H9 (cell line): ENCODE measurements around the gene PROK1. TPM values are rescaled to one million over a fixed set of nuclear protein-coding genes. Genes with fewer than 3 reads are reported as not detected.
"Not testable (repeated sequence)": the region's sequence is repeated elsewhere in the genome, so short reads cannot be mapped to it uniquely, and the experiment has no call there.

Experiments
- DNase-seq: peaks from one replicate; pipeline ENCODE4 v3.0.0-alpha.2; 2017
- H2AFZ ChIP-seq: one replicate; pipeline ENCODE4 v1.6.1; 2013; ENCODE audit warnings: mild to moderate bottlenecking, low read length, control low read depth, moderate library complexity
- H2AK5ac ChIP-seq: 2 replicates; pipeline ENCODE4 v1.6.1; 2013; ENCODE audit warnings: low read length, control low read depth, mixed read lengths; ENCODE audit not compliant: insufficient read length
- H2BK120ac ChIP-seq: one replicate; pipeline ENCODE4 v1.6.1; 2013; ENCODE audit warnings: low read depth, mild to moderate bottlenecking, low read length, control low read depth, inconsistent platforms; ENCODE audit not compliant: poor library complexity, severe bottlenecking
- H2BK12ac ChIP-seq: 2 replicates; pipeline ENCODE4 v1.6.1; 2013; ENCODE audit warnings: low read length, control low read depth, mixed read lengths, low read depth; ENCODE audit not compliant: insufficient read length
- H2BK15ac ChIP-seq: 2 replicates; pipeline ENCODE4 v1.6.1; 2013; ENCODE audit warnings: low read depth, low read length, control low read depth
- H2BK20ac ChIP-seq: one replicate; pipeline ENCODE4 v1.6.1; 2013; ENCODE audit warnings: low read depth, mild to moderate bottlenecking, low read length, control low read depth, inconsistent platforms; ENCODE audit not compliant: poor library complexity, severe bottlenecking
- H2BK5ac ChIP-seq: 2 replicates; pipeline ENCODE4 v1.6.1; 2013; ENCODE audit warnings: low read length, control low read depth, mixed read lengths; ENCODE audit not compliant: insufficient read length
- H3K14ac ChIP-seq: 2 replicates; pipeline ENCODE4 v1.6.1; 2013; ENCODE audit warnings: low read length, control low read depth; ENCODE audit not compliant: insufficient read depth
- H3K18ac ChIP-seq: 2 replicates; pipeline ENCODE4 v1.6.1; 2013; ENCODE audit warnings: low read depth, mild to moderate bottlenecking, mixed read lengths, low read length, control low read depth; ENCODE audit not compliant: insufficient read length
- H3K23ac ChIP-seq: 2 replicates; pipeline ENCODE4 v1.6.1; 2013; ENCODE audit warnings: low read length, control low read depth, mixed read lengths, low read depth; ENCODE audit not compliant: insufficient read length
- H3K23me2 ChIP-seq: 2 replicates; pipeline ENCODE4 v1.6.1; 2013; ENCODE audit warnings: low read depth, mild to moderate bottlenecking, mixed read lengths, low read length, control low read depth; ENCODE audit not compliant: insufficient read length, poor library complexity, severe bottlenecking
- H3K27ac ChIP-seq: 2 replicates; pipeline ENCODE4 v1.5.1; 2013; ENCODE audit warnings: low read length, control low read depth, mixed read lengths, low read depth; ENCODE audit not compliant: insufficient read length
- H3K27me3 ChIP-seq: 2 replicates; pipeline ENCODE4 v1.6.1; 2013; ENCODE audit warnings: low read length, control low read depth, inconsistent platforms; ENCODE audit not compliant: insufficient read depth
- H3K4ac ChIP-seq: 2 replicates; pipeline ENCODE4 v1.6.1; 2013; ENCODE audit warnings: low read depth, mild to moderate bottlenecking, control low read depth, inconsistent platforms, low read length, moderate library complexity
- H3K4me1 ChIP-seq: 2 replicates; pipeline ENCODE4 v1.6.1; 2013; ENCODE audit warnings: low read length, control low read depth, inconsistent platforms; ENCODE audit not compliant: insufficient read depth
- H3K4me2 ChIP-seq: 2 replicates; pipeline ENCODE4 v1.6.1; 2013; ENCODE audit warnings: low read length, control low read depth, mixed read lengths; ENCODE audit not compliant: insufficient read length, insufficient read depth
- H3K56ac ChIP-seq: 2 replicates; pipeline ENCODE4 v1.6.1; 2013; ENCODE audit warnings: low read depth, mild to moderate bottlenecking, mixed read lengths, low read length, control low read depth; ENCODE audit not compliant: insufficient read length
- H3K79me1 ChIP-seq: 2 replicates; pipeline ENCODE4 v1.6.1; 2013; ENCODE audit warnings: low read depth, mild to moderate bottlenecking, moderate library complexity, low read length, control low read depth, inconsistent platforms; ENCODE audit not compliant: insufficient read depth, poor library complexity, severe bottlenecking
- H3K79me2 ChIP-seq: 2 replicates; pipeline ENCODE4 v1.6.1; 2013; ENCODE audit warnings: low read length, control low read depth, inconsistent platforms; ENCODE audit not compliant: insufficient read depth
- H3K9ac ChIP-seq: 2 replicates; pipeline ENCODE4 v1.6.1; 2013; ENCODE audit warnings: low read length, control low read depth, mixed read lengths; ENCODE audit not compliant: insufficient read length; ENCODE audit errors: extremely low read depth
- H3K9me3 ChIP-seq: one replicate; pipeline ENCODE4 v1.6.1; 2013; ENCODE audit warnings: low read depth, low read length, inconsistent platforms; ENCODE audit not compliant: control insufficient read depth
- H3T11ph ChIP-seq: one replicate; pipeline ENCODE4 v1.6.1; 2013; ENCODE audit warnings: mild to moderate bottlenecking, low read length, control low read depth, inconsistent platforms
- H4K20me1 ChIP-seq: one replicate; pipeline ENCODE4 v1.6.1; 2013; ENCODE audit not compliant: control insufficient read depth, insufficient read length, insufficient read depth
- H4K5ac ChIP-seq: 2 replicates; pipeline ENCODE4 v1.6.1; 2013; ENCODE audit warnings: low read depth, mild to moderate bottlenecking, mixed read lengths, low read length, control low read depth; ENCODE audit not compliant: insufficient read length
- H4K8ac ChIP-seq: replicated peaks from 2 replicates; pipeline ENCODE4 v1.6.1; 2013; ENCODE audit warnings: low read length, control low read depth, mixed read lengths, low read depth; ENCODE audit not compliant: insufficient read length
- H4K91ac ChIP-seq: 2 replicates; pipeline ENCODE4 v1.6.1; 2013; ENCODE audit warnings: low read depth, mild to moderate bottlenecking, moderate library complexity, mixed read lengths, low read length, control low read depth; ENCODE audit not compliant: insufficient read length
- H3K27ac Mint-ChIP-seq, 3 experiments: 2 replicates in 2 of 3; 3 replicates in 1 of 3; pipeline ENCODE4 v1.8.0; 2020 to 2021; ENCODE audit warnings: mixed read lengths in 3 of 3, mild to moderate bottlenecking in 1 of 3, moderate library complexity in 1 of 3
- H3K27me3 Mint-ChIP-seq: 2 replicates; pipeline ENCODE4 v1.8.0; 2021; ENCODE audit warnings: low read depth, mild to moderate bottlenecking, moderate library complexity, mixed read lengths
- H3K36me3 Mint-ChIP-seq, 3 experiments: 2 replicates in 2 of 3; 3 replicates in 1 of 3; pipeline ENCODE4 v1.8.0; 2020 to 2021; ENCODE audit warnings: low read depth in 3 of 3, mixed read lengths in 3 of 3; ENCODE audit not compliant: insufficient read depth in 1 of 3
- H3K4me1 Mint-ChIP-seq, 2 experiments: 2 replicates each; pipeline ENCODE4 v1.8.0; 2020; ENCODE audit warnings: mixed read lengths in 2 of 2
- H3K4me3 Mint-ChIP-seq, 2 experiments: 2 replicates in 1 of 2; 3 replicates in 1 of 2; pipeline ENCODE4 v1.8.0; 2020 to 2021; ENCODE audit warnings: mild to moderate bottlenecking in 2 of 2, mixed read lengths in 2 of 2, moderate library complexity in 1 of 2
- H3K9me3 Mint-ChIP-seq, 2 experiments: 2 replicates in 1 of 2; 3 replicates in 1 of 2; pipeline ENCODE4 v1.8.0; 2020; ENCODE audit warnings: mild to moderate bottlenecking in 2 of 2, mixed read lengths in 2 of 2, moderate library complexity in 1 of 2
- WGBS: extraction: QIAGEN DNeasy Blood & Tissue Kit; methylation state at CpG from one replicate; pipeline ENCODE4 v1.1.7; 2013; ENCODE audit warnings: missing lambda C conversion rate, low lambda C conversion rate, mixed read lengths; ENCODE audit not compliant: insufficient read length; ENCODE audit errors: extremely low coverage; 5-methylcytosine and 5-hydroxymethylcytosine counted together
- total RNA-seq: library from RNA; stranded (reverse); gene quantifications from 2 replicates; pipeline ENCODE4 v1.2.1, GENCODE V29; 2021
- TF ChIP-seq, protein P1 (sequence below): fragments of 200-600 bp; sonication (generic); conservative IDR thresholded peaks from 3 replicates; pipeline ENCODE4 v1.8.0; 2021; ENCODE audit warnings: antibody characterized with exemption, mild to moderate bottlenecking

The PROK1 gene
- total RNA-seq, 1 experiment from 2014 or later = not detected

- Histone ChIP-seq H3T11ph (no peak overlapping the region), H2BK12ac (no peak overlapping the region), H3K79me2 (no peaks in the 10 kb centered on the region; the same call in 1 of the 2 replicates), H3K4ac (no peak overlapping the region), H4K20me1 (no peaks in the 10 kb centered on the region), H3K27me3 (no peaks in the 10 kb centered on the region), H3K79me1 (peaks cover 2% of the 10 kb centered on the region), H4K91ac (no peak overlapping the region), H3K23ac (no peak overlapping the region), H2AK5ac (no peak overlapping the region), H4K8ac (no peak overlapping the region), H3K27ac (no peak overlapping the region), H2AFZ (no peak overlapping the region), H3K18ac (no peak overlapping the region), H3K4me1 (no peaks in the 10 kb centered on the region), H3K14ac (no peak overlapping the region), H3K9me3 (no peaks in the 10 kb centered on the region), H2BK15ac (no peak overlapping the region), H4K5ac (no peak overlapping the region), H3K23me2 (peaks cover 14% of the 10 kb centered on the region), H3K4me2 (no peak overlapping the region), H3K56ac (no peak overlapping the region), H2BK5ac (no peak overlapping the region), H2BK20ac (no peak overlapping the region), H3K9ac (no peak overlapping the region), H2BK120ac (no peak overlapping the region)
- Mint-ChIP-seq H3K4me3 (no peak overlapping the region), H3K9me3 (no peaks in the 10 kb centered on the region; a peak in 1 of 5 replicates), H3K36me3 (peaks cover 9 to 53% (median 19%) of the 10 kb centered on the region in 3 experiments), H3K27me3 (peaks cover 4% of the 10 kb centered on the region; the same call in 1 of the 2 replicates), H3K4me1 (peaks cover 7 to 14% of the 10 kb centered on the region in 2 experiments; a peak in 3 of 4 replicates), H3K27ac (no peak overlapping the region)
- DNase-seq = no peak
- TF ChIP-seq, protein P1, sequence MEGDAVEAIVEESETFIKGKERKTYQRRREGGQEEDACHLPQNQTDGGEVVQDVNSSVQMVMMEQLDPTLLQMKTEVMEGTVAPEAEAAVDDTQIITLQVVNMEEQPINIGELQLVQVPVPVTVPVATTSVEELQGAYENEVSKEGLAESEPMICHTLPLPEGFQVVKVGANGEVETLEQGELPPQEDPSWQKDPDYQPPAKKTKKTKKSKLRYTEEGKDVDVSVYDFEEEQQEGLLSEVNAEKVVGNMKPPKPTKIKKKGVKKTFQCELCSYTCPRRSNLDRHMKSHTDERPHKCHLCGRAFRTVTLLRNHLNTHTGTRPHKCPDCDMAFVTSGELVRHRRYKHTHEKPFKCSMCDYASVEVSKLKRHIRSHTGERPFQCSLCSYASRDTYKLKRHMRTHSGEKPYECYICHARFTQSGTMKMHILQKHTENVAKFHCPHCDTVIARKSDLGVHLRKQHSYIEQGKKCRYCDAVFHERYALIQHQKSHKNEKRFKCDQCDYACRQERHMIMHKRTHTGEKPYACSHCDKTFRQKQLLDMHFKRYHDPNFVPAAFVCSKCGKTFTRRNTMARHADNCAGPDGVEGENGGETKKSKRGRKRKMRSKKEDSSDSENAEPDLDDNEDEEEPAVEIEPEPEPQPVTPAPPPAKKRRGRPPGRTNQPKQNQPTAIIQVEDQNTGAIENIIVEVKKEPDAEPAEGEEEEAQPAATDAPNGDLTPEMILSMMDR = no peak
- WGBS = no CpG with 5 or more reads among the region's 4 CpGs
Observed at GRCh38 chr1:110404401-110404800, 46.5 kb upstream of the PROK1 start.

- Mint-ChIP-seq H3K4me1 (peaks cover 7 to 14% of the 10 kb centered on the region in 2 experiments; a peak in 3 of 4 replicates), H3K4me3 (peak overlapping the region; percentile 98 to 100), H3K36me3 (peaks cover 3 to 33% (median 11%) of the 10 kb centered on the region in 3 experiments; a peak in 6 of 7 replicates)
- H3K23ac ChIP-seq, H2AK5ac ChIP-seq, H3T11ph ChIP-seq, H3K27ac Mint-ChIP-seq, H2BK5ac ChIP-seq, H4K5ac ChIP-seq, H3K4ac ChIP-seq, H2BK15ac ChIP-seq, H3K27ac ChIP-seq, H3K56ac ChIP-seq, H2BK120ac ChIP-seq, H3K27me3 ChIP-seq, H3K9me3 Mint-ChIP-seq, H4K20me1 ChIP-seq, H3K18ac ChIP-seq, H2BK12ac ChIP-seq, H3K4me1 ChIP-seq, DNase-seq, H3K79me2 ChIP-seq, H3K79me1 ChIP-seq, H4K91ac ChIP-seq, H3K14ac ChIP-seq, H3K27me3 Mint-ChIP-seq, H3K9ac ChIP-seq, H3K9me3 ChIP-seq, H2BK20ac ChIP-seq, H4K8ac ChIP-seq, H2AFZ ChIP-seq: not testable (repeated sequence)
- Histone ChIP-seq H3K4me2 (peak overlapping the region; percentile 80), H3K23me2 (peaks cover 14% of the 10 kb centered on the region)
- no CpG with 5 or more reads among the region's 15 CpGs for WGBS
Observed at GRCh38 chr1:110406407-110406806, 44.5 kb upstream of the PROK1 start.
